Karpas-422 (cell line): Measurements from ENCODE around the gene NDUFA13. TPM values are rescaled to one million over a fixed set of nuclear protein-coding genes. Genes with fewer than 3 reads are reported as not detected.

ENCODE experiments used
- DNase-seq: peaks from one replicate; pipeline ENCODE4 v3.0.0-alpha.2; 2015
- H2AFZ ChIP-seq: fragments of 200-600 bp; sonication (generic); 2 replicates; pipeline ENCODE4 v1.6.1; 2014; ENCODE audit warnings: antibody characterized with exemption, low read length, mixed read lengths
- H3K27ac ChIP-seq: fragments of 200-600 bp; sonication (generic); 2 replicates; pipeline ENCODE4 v1.5.1; 2014; ENCODE audit warnings: mild to moderate bottlenecking, low read length, moderate library complexity
- H3K27me3 ChIP-seq: fragments of 200-600 bp; sonication (generic); 2 replicates; pipeline ENCODE4 v1.6.1; 2014; ENCODE audit warnings: low read length, mixed read lengths
- H3K36me3 ChIP-seq: fragments of 200-600 bp; sonication (generic); 2 replicates; pipeline ENCODE4 v1.6.1; 2014; ENCODE audit warnings: low read length, mixed read lengths; ENCODE audit not compliant: insufficient read depth
- H3K4me1 ChIP-seq: fragments of 200-600 bp; sonication (generic); 2 replicates; pipeline ENCODE4 v1.6.1; 2014; ENCODE audit warnings: mild to moderate bottlenecking, low read length, mixed read lengths
- H3K4me2 ChIP-seq: fragments of 200-600 bp; sonication (generic); 2 replicates; pipeline ENCODE4 v1.6.1; 2014; ENCODE audit warnings: low read length, low read depth, mild to moderate bottlenecking; ENCODE audit not compliant: poor library complexity, severe bottlenecking
- H3K4me3 ChIP-seq: fragments of 200-600 bp; sonication (generic); 2 replicates; pipeline ENCODE4 v1.5.1; 2014; ENCODE audit warnings: mild to moderate bottlenecking, antibody characterized with exemption, low read length, mixed read lengths
- H3K79me2 ChIP-seq: fragments of 200-600 bp; sonication (generic); 2 replicates; pipeline ENCODE4 v1.6.1; 2014; ENCODE audit warnings: mild to moderate bottlenecking, low read length, mixed read lengths
- H3K9ac ChIP-seq: fragments of 200-600 bp; sonication (generic); 2 replicates; pipeline ENCODE4 v1.6.0; 2014; ENCODE audit warnings: low read length
- H3K9me2 ChIP-seq: fragments of 200-600 bp; sonication (generic), shearing (Covaris generic); replicated peaks from 2 replicates; pipeline ENCODE4 v1.6.0; 2014; ENCODE audit warnings: mild to moderate bottlenecking, low read length, moderate library complexity; ENCODE audit not compliant: insufficient read depth
- H3K9me3 ChIP-seq: fragments of 300-700, 200-600 bp; sonication (generic); 2 replicates; pipeline ENCODE4 v1.6.1; 2014; ENCODE audit warnings: low read length, mixed read lengths
- H4K20me1 ChIP-seq: fragments of 200-600 bp; sonication (generic); 2 replicates; pipeline ENCODE4 v1.6.1; 2014; ENCODE audit warnings: mild to moderate bottlenecking, antibody characterized with exemption, low read length, low read depth; ENCODE audit not compliant: insufficient read depth
- total RNA-seq: library from RNA; depleted of rRNA; stranded (reverse); fragments of >200 nt; shearing (Covaris generic); gene quantifications from 2 replicates; pipeline ENCODE4 v1.2.3, GENCODE V29; 2014; ENCODE audit warnings: low replicate concordance

NDUFA13 gene
- total RNA-seq, 1 experiment from 2014 or later = 255 TPM

DNA sequence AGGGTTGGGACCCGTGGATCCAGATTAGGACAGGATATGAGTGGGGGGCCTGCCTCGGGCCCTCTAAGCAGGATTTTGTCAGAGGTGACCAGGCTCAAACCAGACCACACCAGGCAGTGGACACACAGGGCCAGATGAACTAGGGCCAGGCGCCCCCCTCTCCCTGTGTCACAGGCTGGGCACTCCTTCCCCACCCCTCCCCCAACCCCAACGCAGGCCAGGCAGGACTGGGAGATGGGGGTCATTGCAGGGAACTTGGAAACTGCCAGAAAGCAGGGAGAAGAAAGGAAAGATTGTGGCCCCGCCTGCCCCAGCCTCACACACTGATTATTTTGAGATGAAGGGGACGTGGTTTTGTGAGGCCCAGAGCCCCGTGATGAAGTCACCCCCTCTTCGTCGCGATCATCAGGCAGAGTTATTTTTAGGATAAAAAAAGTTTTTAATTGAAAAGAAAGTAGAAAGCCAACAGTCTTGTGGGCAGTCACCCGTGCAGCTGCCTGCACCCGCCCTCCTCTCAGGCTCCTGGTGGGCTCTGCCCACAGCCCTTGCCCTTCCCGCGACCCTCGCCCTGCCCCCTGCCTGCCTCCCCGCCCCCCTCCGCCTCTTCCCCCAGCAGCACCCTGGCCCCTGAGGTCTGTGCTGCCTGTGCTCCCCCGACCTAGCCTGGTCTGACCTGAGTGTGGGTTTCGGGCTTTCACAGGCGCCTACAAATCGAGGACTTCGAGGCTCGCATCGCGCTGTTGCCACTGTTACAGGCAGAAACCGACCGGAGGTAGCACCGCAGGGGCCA lies 10.8 kb downstream of the NDUFA13 start:
- Histone ChIP-seq H3K27ac (peak overlapping the region; percentile 87), H3K9ac (peak overlapping the region; percentile 47), H3K36me3 (peaks cover 5% of the 10 kb centered on the region; the same call in 1 of the 2 replicates), H3K9me2 (no peaks in the 10 kb centered on the region), H3K4me2 (peak overlapping the region; percentile 80), H3K79me2 (peaks cover 46% of the 10 kb centered on the region), H3K27me3 (no peaks in the 10 kb centered on the region), H2AFZ (no peak overlapping the region), H3K4me1 (peaks cover 48% of the 10 kb centered on the region), H4K20me1 (peaks cover 20% of the 10 kb centered on the region; the same call in 1 of the 2 replicates), H3K9me3 (no peaks in the 10 kb centered on the region), H3K4me3 (peak overlapping the region; percentile 46; the same call in 1 of the 2 replicates)
- peak; percentile 73 for DNase-seq

DNA sequence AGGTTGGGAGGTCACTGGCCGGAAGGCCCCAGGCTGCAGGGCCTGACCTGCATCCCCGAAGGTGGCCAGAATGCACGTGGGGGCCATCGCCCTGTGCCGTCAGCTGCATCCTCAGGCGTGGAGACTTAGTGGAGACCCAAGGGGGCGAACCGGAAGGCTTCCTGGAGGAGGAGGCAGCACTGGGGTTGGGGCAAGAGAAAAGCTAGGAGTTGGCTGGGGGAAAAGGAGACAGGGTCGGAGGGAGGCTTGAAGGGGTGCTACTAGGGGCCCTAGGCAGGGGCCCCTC lies 11.3 kb downstream of the NDUFA13 start:
- H3K36me3 ChIP-seq = peaks cover 5% of the 10 kb centered on the region; the same call in 1 of the 2 replicates

DNA sequence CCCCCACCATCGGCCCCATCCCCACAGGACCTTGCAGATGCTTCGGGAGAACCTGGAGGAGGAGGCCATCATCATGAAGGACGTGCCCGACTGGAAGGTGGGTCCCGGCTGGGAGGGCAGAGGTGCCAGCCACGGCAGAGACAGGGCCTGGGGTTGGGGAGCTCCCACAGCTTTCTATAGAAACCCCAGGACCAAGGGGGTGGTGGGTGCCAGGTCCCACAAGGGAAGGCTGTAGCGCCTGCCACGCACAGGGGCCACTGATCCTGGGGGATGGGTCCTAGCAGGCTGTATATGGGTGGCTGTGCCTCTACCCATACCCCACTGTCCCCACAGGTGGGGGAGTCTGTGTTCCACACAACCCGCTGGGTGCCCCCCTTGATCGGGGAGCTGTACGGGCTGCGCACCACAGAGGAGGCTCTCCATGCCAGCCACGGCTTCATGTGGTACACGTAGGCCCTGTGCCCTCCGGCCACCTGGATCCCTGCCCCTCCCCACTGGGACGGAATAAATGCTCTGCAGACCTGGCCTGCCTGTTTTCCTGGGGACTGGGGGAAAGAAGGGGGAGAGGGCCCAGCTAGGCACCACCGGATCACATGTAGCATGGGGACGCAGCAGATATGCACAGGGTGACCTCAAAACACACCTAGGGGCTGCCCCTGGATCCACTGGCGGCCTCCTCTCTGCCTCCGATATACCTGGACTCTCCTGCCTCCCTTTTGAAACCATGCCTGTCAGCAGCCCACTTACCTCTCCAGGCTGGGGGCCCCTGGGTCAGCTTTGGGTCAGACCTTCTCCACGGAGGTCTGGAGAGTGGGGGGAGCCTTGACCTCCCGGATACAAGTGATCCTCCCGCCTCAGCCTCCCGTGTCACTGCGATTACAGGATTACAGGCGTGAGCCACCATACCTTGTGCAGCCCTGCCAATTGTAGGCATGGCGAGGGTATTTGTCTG lies 11.9 kb downstream of the NDUFA13 start:
- Histone ChIP-seq H3K9me3 (no peaks in the 10 kb centered on the region), H3K4me3 (no peak overlapping the region), H3K9ac (no peak overlapping the region), H3K79me2 (peaks cover 36% of the 10 kb centered on the region), H3K9me2 (no peaks in the 10 kb centered on the region), H3K4me1 (peaks cover 44% of the 10 kb centered on the region), H3K4me2 (no peak overlapping the region), H2AFZ (no peak overlapping the region), H3K36me3 (peaks cover 10% of the 10 kb centered on the region; the same call in 1 of the 2 replicates), H4K20me1 (peaks cover 17% of the 10 kb centered on the region; the same call in 1 of the 2 replicates), H3K27ac (no peak overlapping the region), H3K27me3 (no peaks in the 10 kb centered on the region)
- no peak for DNase-seq

More for the DNA sequence above, 11.3 kb downstream of the NDUFA13 start:
- no peaks in the 10 kb centered on the region for H3K9me2 ChIP-seq
- H2AFZ ChIP-seq = no peak overlapping the region
- peak overlapping the region; percentile 87; the same call in 1 of the 2 replicates for H3K27ac ChIP-seq
- no peak for DNase-seq
- H3K27me3 ChIP-seq = no peaks in the 10 kb centered on the region
- peaks cover 42% of the 10 kb centered on the region for H3K79me2 ChIP-seq
- H3K4me1 ChIP-seq = peaks cover 48% of the 10 kb centered on the region
- H3K9ac ChIP-seq = no peak overlapping the region
- H3K9me3 ChIP-seq = no peaks in the 10 kb centered on the region
- H4K20me1 ChIP-seq = peaks cover 20% of the 10 kb centered on the region; the same call in 1 of the 2 replicates
- H3K4me3 ChIP-seq = no peak overlapping the region
- H3K4me2 ChIP-seq = no peak overlapping the region

DNA sequence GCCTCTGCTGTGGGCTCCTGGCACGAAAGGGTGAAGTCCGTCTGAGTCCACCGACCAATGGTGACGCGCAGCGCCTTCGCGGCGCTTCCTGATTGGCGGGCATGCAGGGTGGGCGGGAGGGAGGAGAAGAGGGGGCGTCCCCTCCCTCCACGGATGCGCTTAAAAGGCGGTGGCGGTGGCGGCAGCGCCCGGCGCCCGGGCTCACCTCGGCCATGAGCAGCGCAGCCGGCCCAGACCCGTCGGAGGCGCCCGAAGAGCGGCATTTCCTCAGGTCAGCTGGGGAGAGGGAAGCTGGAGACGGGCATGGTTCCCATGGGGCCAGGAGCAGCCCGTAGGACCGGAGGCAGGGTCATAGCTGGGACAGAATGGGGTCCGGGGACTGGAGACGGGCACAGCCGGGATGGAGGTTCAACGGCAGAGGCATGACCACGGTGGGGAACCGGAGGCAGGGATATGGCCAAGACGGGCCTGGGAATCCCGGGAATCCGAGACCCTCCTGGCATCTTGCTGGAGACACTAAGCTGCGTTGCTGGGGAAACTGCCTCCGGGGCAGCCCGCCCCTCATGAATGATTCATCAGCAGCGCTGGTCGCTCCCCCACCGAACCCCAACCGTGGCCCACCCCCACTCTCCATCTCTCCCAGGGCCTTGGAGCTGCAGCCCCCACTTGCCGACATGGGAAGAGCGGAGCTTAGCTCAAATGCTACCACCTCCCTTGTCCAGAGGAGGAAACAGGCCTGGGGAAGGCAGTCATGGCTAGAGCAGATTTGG lies 12.9 kb downstream of the NDUFA13 start, which contains the start of gene YJEFN3:
Gene YJEFN3 (plus strand): TSS at position 191 of the 770 bp plus-strand sequence. CDS start 22 bp downstream, at position 213.
- DNase-seq = no peak
- peaks cover 11% of the 10 kb centered on the region; the same call in 1 of the 2 replicates for H3K36me3 ChIP-seq
- H3K4me1 ChIP-seq = peaks cover 34% of the 10 kb centered on the region
- H3K9me2 ChIP-seq = no peaks in the 10 kb centered on the region
- H3K9ac ChIP-seq = no peak within 1 kb of the TSS
- no peak within 1 kb of the TSS for H3K27ac ChIP-seq
- H4K20me1 ChIP-seq = peaks cover 16% of the 10 kb centered on the region; the same call in 1 of the 2 replicates
- peaks cover 26% of the 10 kb centered on the region for H3K79me2 ChIP-seq
- H2AFZ ChIP-seq = no peak within 1 kb of the TSS
- no peaks in the 10 kb centered on the region for H3K27me3 ChIP-seq
- H3K4me3 ChIP-seq = no peak within 1 kb of the TSS
- no peak within 1 kb of the TSS for H3K4me2 ChIP-seq
- H3K9me3 ChIP-seq = no peaks in the 10 kb centered on the region

- Histone ChIP-seq H3K4me3 (no peak overlapping the region), H3K9ac (no peak overlapping the region), H3K27ac (no peak overlapping the region), H4K20me1 (peaks cover 12% of the 10 kb centered on the region; the same call in 1 of the 2 replicates), H3K36me3 (peaks cover 14% of the 10 kb centered on the region; the same call in 1 of the 2 replicates), H3K27me3 (no peaks in the 10 kb centered on the region), H3K79me2 (peaks cover 16% of the 10 kb centered on the region), H3K4me2 (no peak overlapping the region), H3K9me3 (no peaks in the 10 kb centered on the region), H3K4me1 (peaks cover 24% of the 10 kb centered on the region), H3K9me2 (no peaks in the 10 kb centered on the region), H2AFZ (no peak overlapping the region)
- no peak for DNase-seq
Measured at GRCh38 chr19:19529783-19530422, 13.9 kb downstream of the NDUFA13 start.

DNA sequence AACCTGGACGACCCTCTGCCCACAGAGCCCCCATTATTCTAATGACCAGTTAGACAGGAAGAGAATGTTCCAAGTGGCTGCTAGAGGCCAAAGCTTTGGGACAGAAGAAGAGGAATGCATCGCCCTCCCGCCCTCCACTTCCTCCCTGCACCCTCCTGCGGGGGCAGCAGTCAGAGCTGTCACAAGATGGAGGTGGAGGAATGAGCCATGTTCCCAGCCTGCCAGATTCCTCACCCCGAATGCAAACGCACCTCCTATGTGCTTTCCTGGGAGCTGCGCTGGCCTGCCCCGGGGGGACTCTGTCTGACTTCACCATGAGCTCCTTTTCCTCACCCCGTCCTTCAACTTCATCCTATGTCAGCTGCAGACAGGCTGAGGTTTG lies 14.4 kb downstream of the NDUFA13 start:
- H3K4me3 ChIP-seq = no peak overlapping the region
- DNase-seq = no peak
- H3K79me2 ChIP-seq = peaks cover 11% of the 10 kb centered on the region
- H3K9ac ChIP-seq = no peak overlapping the region
- H3K4me2 ChIP-seq = no peak overlapping the region
- H4K20me1 ChIP-seq = peaks cover 7% of the 10 kb centered on the region; the same call in 1 of the 2 replicates
- peaks cover 19% of the 10 kb centered on the region for H3K4me1 ChIP-seq
- peaks cover 14% of the 10 kb centered on the region; the same call in 1 of the 2 replicates for H3K36me3 ChIP-seq
- no peaks in the 10 kb centered on the region for H3K9me2 ChIP-seq
- no peak overlapping the region for H3K27ac ChIP-seq
- no peaks in the 10 kb centered on the region for H3K9me3 ChIP-seq
- no peaks in the 10 kb centered on the region for H3K27me3 ChIP-seq
- no peak overlapping the region for H2AFZ ChIP-seq

DNA sequence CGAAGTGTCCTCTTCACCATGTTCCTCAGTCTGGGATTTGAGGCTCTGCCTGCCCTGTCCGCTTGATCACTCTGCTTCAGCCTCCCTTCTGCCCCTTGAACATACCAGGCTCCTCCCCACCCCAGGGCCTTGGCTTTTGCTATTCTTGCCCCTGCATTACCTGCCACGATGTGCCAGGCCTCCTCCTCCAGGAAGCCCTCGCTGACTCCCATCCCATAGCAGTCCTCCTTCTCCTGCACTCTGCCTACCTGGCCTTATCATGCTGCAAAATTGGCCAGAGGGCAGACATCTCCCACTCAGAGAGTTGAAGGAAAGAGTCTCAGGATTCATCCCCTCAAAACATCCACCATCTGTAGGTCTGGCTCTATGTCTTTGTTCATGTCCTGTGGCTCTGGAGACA lies 14.9 kb downstream of the NDUFA13 start:
- H3K4me1 ChIP-seq = peaks cover 14% of the 10 kb centered on the region
- H2AFZ ChIP-seq = no peak overlapping the region
- H3K27me3 ChIP-seq = no peaks in the 10 kb centered on the region

More for the DNA sequence above, 14.9 kb downstream of the NDUFA13 start:
- H3K4me2 ChIP-seq = no peak overlapping the region
- H3K4me3 ChIP-seq = no peak overlapping the region
- H3K36me3 ChIP-seq = peaks cover 13% of the 10 kb centered on the region; the same call in 1 of the 2 replicates
- H3K9me2 ChIP-seq = no peaks in the 10 kb centered on the region
- H3K79me2 ChIP-seq = peaks cover 6% of the 10 kb centered on the region
- H3K9me3 ChIP-seq = no peaks in the 10 kb centered on the region
- no peak overlapping the region for H3K9ac ChIP-seq
- DNase-seq = no peak
- H4K20me1 ChIP-seq = peaks cover 2% of the 10 kb centered on the region; the same call in 1 of the 2 replicates
- no peak overlapping the region for H3K27ac ChIP-seq
